HG03045 (cell line): ENCODE results near the gene SLC37A1.

ENCODE experiments used
- ATAC-seq: cut with Tn5 transposase; IDR thresholded peaks from one replicate; pipeline ENCODE4 v1.9.1; 2021; ENCODE audit warnings: mild to moderate bottlenecking, moderate library complexity; ENCODE audit not compliant: unreplicated experiment

The SLC37A1 gene

GRCh38 chr21:42503711-42504110 is 9.9 kb upstream of the SLC37A1 start:
- ATAC-seq = no peak

- no peak for ATAC-seq
Observed at GRCh38 chr21:42505090-42505726, 8.4 kb upstream of the SLC37A1 start.

- ATAC-seq = no peak
Observed at GRCh38 chr21:42507418-42507817, 6.2 kb upstream of the SLC37A1 start.

GRCh38 chr21:42508371-42508770 is 5.3 kb upstream of the SLC37A1 start:
- ATAC-seq = no peak

- ATAC-seq = no peak
Observed at GRCh38 chr21:42509244-42509643, 4.4 kb upstream of the SLC37A1 start.

GRCh38 chr21:42512346-42513034 is 1.2 kb upstream of the SLC37A1 start:
- no peak for ATAC-seq

GRCh38 chr21:42513985-42514882 is 582 bp downstream of the SLC37A1 start:
- peak; percentile 58 for ATAC-seq

- ATAC-seq = no peak
Observed at GRCh38 chr21:42514883-42515228, 1.2 kb downstream of the SLC37A1 start.

GRCh38 chr21:42515708-42516502 is 2.3 kb downstream of the SLC37A1 start:
- no peak for ATAC-seq

GRCh38 chr21:42518215-42518614 is 4.6 kb downstream of the SLC37A1 start:
- ATAC-seq = no peak

- no peak for ATAC-seq
Observed at GRCh38 chr21:42518626-42519025, 5.0 kb downstream of the SLC37A1 start.

- no peak for ATAC-seq
Observed at GRCh38 chr21:42520628-42521253, 7.1 kb downstream of the SLC37A1 start.

- no peak for ATAC-seq
Observed at GRCh38 chr21:42521384-42521783, 7.7 kb downstream of the SLC37A1 start.

- no peak for ATAC-seq
Observed at GRCh38 chr21:42521805-42522204, 8.2 kb downstream of the SLC37A1 start.

GRCh38 chr21:42522271-42522670 is 8.6 kb downstream of the SLC37A1 start:
- no peak for ATAC-seq

GRCh38 chr21:42522771-42523170 is 9.1 kb downstream of the SLC37A1 start:
- ATAC-seq = no peak

- ATAC-seq = no peak
Observed at GRCh38 chr21:42523211-42523610, 9.6 kb downstream of the SLC37A1 start.

GRCh38 chr21:42523941-42524340 is 10.3 kb downstream of the SLC37A1 start:
- ATAC-seq = no peak

GRCh38 chr21:42524341-42525028 is 10.8 kb downstream of the SLC37A1 start:
- peak; percentile 73 for ATAC-seq

GRCh38 chr21:42525029-42525581 is 11.5 kb downstream of the SLC37A1 start:
- peak; percentile 27 for ATAC-seq
